AML-193 (cell line): Measurements from ENCODE around the gene USH1G.
"Not testable (repeated sequence)": the region's sequence is repeated elsewhere in the genome, so short reads cannot be mapped to it uniquely, and the experiment has no call there.

ENCODE experiments used
- DNase-seq, 2 experiments: peaks; one replicate each; lab custom pipeline; 2025; lab: John Stamatoyannopoulos, UW

USH1G gene

DNA sequence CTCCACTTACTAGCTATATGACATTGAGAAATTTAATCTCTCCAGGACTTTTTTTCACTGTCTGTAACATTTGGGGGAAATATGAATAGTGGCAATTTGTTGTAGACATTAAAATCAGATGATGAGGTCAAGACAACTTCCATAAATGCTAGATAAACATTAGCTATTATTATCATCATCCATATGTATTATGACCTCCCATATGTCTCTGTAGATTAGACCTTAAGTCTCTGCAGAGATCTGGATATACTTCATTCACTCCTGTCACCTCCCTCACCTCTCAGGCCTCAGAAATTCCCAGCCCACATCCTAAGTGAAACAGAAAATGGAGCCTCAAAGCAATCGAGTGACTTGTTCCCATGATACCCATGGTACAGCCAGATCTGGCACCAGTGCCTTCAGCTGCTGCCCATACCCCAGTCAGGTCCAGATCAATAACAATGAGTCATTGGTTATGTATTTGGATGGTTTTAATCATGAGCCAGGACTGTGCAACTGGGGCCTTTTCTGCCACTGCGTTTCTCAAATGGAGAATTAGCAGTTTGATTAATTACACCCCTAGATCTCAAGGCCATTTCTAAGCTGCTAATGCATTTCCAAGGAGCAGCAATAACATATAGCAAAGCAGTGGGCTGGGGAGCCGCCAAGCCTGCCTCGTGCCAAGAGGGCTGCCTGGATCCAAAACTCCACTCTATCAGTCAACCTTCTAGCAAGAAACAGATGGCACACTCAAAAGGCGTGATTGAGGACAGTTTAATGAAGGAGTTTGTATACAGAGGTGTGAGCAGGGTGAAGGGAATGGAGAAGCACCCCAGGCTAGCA, 47.7 kb downstream of the USH1G start:
- no peak for DNase-seq

DNA sequence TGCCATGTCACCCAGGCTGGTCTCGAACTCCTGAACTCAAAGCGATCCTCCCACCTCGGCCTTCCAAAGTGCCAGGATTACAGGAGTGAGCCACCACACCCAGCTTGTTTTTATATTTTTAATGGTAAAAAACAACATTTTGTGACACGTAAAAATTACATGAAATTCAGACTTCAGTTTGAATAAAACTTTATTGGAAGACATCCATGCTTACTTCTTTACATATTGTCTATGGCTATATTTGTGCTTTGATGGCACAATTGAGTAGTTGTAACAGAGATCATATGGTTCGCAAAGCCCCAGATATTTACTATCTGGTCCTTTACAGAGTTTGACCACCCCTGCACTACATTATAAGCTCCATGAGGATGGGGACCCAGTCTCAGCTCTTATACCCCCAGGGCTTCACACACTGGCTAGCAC, 48.4 kb downstream of the USH1G start:
- DNase-seq = no peak

- peak; percentile 78 to 79 for DNase-seq
Observed at GRCh38 chr17:74873874-74874614, 49.0 kb downstream of the USH1G start.

GRCh38 chr17:74873037-74873873, 49.8 kb downstream of the USH1G start:
- DNase-seq = peak; percentile 100

- no peak for DNase-seq
Observed at GRCh38 chr17:74872313-74873036, 50.6 kb downstream of the USH1G start, which contains the start of gene FDXR. Gene FDXR (minus strand): TSS chr17:74872994. CDS start chr17:74872944, 50 bp downstream.

GRCh38 chr17:74871356-74872076, 51.5 kb downstream of the USH1G start:
- DNase-seq = no peak

DNA sequence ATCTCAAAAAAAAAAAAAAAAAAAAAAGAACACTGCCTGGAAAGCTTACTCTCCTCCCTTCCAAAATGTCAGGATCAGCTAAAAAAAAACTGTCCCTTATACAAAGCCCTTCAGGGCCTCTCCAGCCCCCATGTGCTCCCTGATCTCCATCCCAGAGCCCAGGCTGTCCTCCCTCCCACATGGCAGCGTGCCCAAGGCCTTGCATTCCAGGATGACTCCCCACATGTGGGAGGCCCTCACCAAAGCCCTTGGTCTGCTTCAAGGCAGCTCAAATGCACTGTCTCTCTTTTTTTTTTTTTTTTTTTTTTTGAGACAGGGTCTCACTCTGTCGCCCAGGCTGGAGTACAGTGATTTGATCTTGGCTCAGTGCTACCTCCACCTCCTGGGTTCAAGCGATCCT, 52.5 kb downstream of the USH1G start:
- no peak for DNase-seq

- not testable (repeated sequence) for DNase-seq
Observed at GRCh38 chr17:74870028-74870427, 53.0 kb downstream of the USH1G start.

DNA sequence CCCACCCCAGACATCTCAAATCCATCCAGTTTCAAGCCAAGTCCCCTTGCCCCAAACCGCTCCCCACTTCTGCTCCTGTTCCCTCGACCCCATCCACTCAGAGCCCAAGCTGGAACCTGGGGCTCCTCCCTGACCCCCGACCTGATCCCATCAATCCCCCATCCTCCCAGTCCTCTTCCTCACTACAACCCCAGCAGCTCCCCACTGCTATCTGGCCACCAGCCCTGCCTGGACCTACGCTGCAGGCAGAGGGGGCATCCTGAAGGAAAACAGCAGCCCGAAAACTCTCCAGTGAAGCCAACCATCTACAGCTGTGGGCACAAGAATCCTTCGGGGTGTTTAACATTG, 54.2 kb downstream of the USH1G start:
- DNase-seq = no peak

DNA sequence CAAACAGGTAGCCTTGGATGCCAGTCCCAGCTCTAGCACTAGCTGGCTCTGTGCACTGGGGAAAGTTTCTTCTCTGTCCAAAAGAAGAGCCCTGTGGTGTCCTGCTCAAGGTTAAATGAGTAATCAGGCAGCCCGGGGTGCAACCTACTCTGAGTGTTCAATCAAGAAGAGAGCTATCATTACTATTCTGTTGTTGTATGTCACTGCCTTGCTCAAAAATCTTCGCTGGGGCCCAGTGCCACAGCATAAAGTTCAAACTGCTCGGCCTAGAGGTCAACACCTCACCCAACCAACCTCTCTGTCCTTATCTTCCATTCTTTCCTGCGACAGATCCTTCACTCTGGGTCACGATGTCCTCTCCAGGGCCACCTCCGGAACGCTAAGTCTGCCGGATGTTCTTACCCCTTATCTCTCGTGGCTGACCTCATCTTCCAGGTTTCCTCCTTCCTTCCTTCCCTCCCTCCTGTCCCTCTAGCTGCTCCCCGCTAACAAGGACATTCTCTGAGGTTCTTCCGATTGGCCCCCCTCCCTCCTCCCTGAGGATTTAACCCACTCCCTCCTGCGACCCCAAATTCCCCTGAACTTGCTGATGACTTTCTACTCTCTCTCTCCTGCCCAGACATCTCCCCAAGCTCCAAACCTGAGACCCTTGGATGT, 54.7 kb downstream of the USH1G start:
- DNase-seq = no peak

DNA sequence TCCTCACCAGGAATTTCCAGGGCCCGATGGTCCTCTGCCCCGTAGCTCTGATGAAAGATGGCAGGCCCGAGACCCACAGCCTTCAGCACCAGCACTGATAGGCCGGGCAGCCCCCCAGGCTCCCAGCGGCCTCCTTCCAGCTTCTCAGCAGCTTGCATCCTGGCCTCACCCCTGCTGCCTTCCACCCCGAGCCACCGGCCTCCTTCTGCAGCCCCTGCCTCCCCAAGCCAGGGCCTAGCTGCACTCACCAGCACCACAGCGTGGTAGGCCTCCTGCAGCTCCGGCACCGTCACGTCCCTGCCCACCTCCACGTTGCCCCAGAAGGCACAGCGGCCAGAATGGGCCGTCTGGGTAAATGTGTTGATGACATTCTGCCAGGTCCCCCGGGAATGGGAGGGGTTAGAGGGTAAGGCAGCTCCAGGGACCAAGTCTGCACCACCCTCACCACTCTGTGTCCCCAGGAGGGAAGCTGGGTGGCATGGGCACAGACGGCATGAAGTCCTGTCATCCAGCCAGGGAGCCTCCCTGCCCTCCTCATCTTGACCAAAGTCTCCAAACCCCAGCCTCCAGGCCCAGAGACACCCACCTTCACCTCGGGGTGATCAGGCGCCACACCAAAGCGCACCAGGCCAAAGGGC, 56.7 kb downstream of the USH1G start:
- DNase-seq = no peak
